Measurements from ENCODE around the gene EXOC3L1. TPM values are rescaled to one million over a fixed set of nuclear protein-coding genes. Genes with fewer than 3 reads are reported as not detected.

The EXOC3L1 gene, protein sequence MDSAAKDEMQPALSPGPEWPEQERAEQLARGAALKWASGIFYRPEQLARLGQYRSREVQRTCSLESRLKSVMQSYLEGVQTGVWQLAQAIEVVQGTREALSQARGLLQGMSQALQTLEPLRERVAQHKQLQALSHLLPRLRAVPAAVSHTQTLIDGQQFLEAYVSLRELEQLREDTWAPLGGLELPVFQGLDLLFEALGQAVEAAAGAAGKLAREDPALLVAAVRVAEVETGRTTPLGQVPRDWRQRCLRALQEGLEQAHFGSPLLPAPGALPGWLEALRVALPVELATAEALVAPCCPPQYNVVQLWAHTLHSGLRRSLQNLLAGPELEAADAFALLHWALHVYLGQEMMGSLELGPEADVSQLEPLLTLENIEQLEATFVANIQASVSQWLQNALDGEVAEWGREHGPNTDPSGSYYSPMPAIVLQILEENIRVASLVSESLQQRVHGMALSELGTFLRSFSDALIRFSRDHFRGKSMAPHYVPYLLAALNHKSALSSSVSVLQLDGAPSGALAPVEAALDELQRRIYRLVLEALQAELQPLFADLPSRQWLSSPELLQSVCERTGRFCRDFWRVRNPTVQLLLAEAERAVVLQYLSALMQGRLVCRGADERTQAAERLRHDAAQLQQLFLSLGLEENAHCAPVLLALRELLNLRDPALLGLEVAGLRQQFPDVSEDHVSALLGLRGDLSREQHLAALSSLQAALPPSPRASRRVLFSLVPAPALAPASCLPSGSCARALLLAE
- total RNA-seq, result 1 to 10 TPM in 3 of 4 donors, under 1 TPM in 1; 0.95 to 3.8 (median 1.7) TPM

DNA sequence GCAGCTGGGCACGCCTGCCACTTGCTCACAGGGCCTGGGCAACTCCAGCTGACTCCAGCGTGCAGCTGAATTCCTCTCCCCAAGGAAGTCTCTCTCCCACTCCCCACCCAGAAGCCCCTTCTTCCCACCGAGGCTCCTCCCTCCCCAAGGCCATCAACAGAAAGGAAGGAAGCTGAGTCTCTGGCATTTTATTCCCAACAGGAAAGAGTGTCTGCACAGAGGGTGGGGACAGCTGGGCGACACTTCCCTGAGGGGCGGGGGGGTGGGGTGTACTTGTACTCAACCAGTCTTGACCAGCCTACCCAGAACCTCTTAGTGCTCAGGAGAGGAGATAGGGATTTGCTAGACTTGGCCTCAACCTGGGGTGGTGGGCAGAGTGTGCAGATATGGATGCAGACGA is at the start of gene EXOC3L1:
Gene EXOC3L1 (minus strand): TSS at position 96 of the 400 bp plus-strand sequence. CDS start 460 bp downstream, outside the sequence.
- 34 to 47% methylated on average over 6 of the region's 6 CpGs for WGBS, 2 donors
- no peak for DNase-seq (ENCODE audit: low spot score in 2 of 2)
- intact Hi-C loops (cut with DNase I; ENCODE audit: low total_unique reads), result no loop called here
- TF ChIP-seq, protein P1, sequence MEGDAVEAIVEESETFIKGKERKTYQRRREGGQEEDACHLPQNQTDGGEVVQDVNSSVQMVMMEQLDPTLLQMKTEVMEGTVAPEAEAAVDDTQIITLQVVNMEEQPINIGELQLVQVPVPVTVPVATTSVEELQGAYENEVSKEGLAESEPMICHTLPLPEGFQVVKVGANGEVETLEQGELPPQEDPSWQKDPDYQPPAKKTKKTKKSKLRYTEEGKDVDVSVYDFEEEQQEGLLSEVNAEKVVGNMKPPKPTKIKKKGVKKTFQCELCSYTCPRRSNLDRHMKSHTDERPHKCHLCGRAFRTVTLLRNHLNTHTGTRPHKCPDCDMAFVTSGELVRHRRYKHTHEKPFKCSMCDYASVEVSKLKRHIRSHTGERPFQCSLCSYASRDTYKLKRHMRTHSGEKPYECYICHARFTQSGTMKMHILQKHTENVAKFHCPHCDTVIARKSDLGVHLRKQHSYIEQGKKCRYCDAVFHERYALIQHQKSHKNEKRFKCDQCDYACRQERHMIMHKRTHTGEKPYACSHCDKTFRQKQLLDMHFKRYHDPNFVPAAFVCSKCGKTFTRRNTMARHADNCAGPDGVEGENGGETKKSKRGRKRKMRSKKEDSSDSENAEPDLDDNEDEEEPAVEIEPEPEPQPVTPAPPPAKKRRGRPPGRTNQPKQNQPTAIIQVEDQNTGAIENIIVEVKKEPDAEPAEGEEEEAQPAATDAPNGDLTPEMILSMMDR (IDR thresholded peaks at IDR 0.05), result no peak
- no peak for TF ChIP-seq POLR2A (IDR thresholded peaks at IDR 0.05)
- no peak within 1 kb of the TSS for H3K4me3 ChIP-seq (ENCODE audit: low read depth, poor library complexity, severe bottlenecking)

DNA sequence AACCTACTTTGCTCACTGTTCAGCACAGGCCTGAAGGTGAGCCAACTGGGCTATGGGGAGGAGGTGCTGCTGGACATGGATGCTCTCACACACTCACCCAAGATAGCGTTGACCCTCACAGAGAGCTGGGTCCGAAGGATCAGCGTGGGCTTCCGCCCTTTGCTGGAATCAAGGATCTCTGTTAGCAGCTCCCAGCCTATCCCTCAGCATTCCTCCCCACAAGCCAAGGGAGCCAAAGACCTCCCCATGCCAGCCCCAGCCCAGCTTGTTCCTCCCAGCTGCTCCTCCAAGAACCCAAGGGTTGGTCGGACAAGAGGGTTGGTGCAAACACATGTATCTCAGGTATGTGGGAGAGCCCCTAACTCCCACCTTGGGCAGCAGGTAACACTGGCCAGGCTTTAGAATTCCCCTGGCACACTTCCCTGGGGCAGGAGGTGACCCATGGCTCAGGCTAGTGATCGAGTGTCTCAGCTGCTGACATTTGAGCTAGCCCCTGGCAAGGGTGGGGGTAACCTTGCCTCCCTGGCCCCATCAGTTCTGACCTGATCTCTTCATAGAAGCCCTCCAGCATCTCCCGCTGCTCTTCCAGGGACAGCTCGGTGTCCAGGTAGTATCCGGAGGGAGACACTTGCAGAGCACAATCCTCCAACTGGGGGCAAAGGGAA is 49.0 kb upstream of the EXOC3L1 start:
- TF ChIP-seq, protein P1 (IDR thresholded peaks at IDR 0.05), result no peak
- TF ChIP-seq POLR2A (IDR thresholded peaks at IDR 0.05), result no peak
- no peak for DNase-seq (ENCODE audit: low spot score in 2 of 2)
- intact Hi-C loops (cut with DNase I; ENCODE audit: low total_unique reads), result no loop called here
- H3K4me3 ChIP-seq (ENCODE audit: low read depth, poor library complexity, severe bottlenecking), result no peak overlapping the region
- WGBS, 2 donors, result 95 to 97% methylated on average over 9 of the region's 9 CpGs

DNA sequence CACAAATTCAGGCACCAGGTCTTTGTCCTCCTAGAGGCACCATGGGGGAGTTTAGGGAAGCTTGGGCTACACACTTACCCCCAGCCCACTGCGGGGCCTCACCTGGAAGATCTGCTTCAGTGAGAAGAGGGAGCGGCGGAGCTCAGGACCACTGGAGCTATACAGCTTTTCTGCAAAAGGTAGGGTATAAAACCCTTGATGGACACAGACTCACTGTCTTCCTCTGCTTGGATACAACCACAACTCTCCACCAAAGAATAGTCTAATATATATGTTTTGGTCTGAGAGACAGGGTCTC is 48.3 kb upstream of the EXOC3L1 start:
- DNase-seq (ENCODE audit: low spot score in 2 of 2), result no peak
- WGBS, 2 donors, result 96 to 97% methylated on average over 3 of the region's 3 CpGs
- H3K4me3 ChIP-seq (ENCODE audit: low read depth, poor library complexity, severe bottlenecking), result no peak overlapping the region
- TF ChIP-seq, protein P1 (IDR thresholded peaks at IDR 0.05), result no peak
- TF ChIP-seq POLR2A (IDR thresholded peaks at IDR 0.05), result no peak
- intact Hi-C loops (cut with DNase I; ENCODE audit: low total_unique reads), result no loop called here

DNA sequence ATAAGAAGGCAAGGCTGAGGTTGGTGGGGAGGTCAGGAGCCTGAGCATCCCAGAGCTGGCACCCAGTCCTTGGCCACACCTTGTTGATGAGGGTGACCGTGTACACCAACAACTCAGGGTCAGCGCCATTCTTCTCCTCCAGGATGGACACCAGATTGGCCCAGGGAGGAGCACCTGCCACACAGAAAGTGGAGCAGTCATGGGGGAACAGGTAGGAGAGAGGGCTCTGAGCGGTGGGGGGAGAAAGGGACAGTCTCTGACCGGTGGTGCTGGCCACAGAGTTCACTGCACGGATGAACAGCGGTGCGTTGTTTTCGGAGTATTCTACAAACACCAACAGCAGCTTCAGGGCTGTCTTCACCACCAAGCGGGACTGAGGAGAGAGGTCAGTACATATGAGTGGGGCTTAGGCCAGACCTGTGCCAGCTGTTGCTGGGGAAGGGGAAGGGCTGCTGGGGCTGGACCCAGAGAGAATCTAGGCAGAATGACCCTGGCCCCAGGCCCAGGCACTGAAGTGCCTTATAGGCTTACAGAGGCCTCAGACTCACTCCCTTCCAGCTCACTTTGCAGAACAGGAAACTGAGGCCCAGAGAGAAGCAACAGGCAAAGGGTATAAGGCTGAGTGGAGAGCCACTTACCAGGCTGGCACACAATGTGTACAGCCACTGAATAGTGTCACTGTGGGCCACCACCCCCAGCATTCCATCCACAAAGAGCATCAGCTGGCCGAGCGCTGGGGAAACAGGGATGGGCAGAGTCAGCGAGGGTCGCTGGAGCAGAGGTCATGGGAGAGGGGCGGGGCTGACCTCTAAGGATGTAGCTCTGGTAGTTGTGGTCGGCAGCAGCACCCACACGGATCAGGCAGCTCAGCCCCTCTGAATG is 47.7 kb upstream of the EXOC3L1 start:
- no peak for DNase-seq (ENCODE audit: low spot score in 2 of 2)
- no peak for TF ChIP-seq POLR2A (IDR thresholded peaks at IDR 0.05)
- TF ChIP-seq, protein P1 (IDR thresholded peaks at IDR 0.05), result no peak
- H3K4me3 ChIP-seq (ENCODE audit: low read depth, poor library complexity, severe bottlenecking), result no peak overlapping the region
- intact Hi-C loops (cut with DNase I; ENCODE audit: low total_unique reads), result no loop called here
- WGBS, 2 donors, result 79 to 87% methylated on average over 15 to 16 of the region's 16 CpGs
